ENCODE measurements around the gene DGKE. TPM values are rescaled to one million over a fixed set of nuclear protein-coding genes. Genes with fewer than 3 reads are reported as not detected.

DGKE gene
- total and polyA plus RNA-seq, 2 experiments from 2014 or later, result 1.2 to 5.5 TPM

- Histone ChIP-seq H3K4me2 (no peak overlapping the region), H3K9me3 (ENCODE audit: low read depth) (no peaks in the 10 kb centered on the region), H3K4me3 (no peak overlapping the region), H3K27ac (no peak overlapping the region), H3K79me2 (no peaks in the 10 kb centered on the region), H3K36me3 (replicated peaks; ENCODE audit: insufficient read depth, low read depth) (no peaks in the 10 kb centered on the region), H3K9me2 (replicated peaks; ENCODE audit: insufficient read depth) (no peaks in the 10 kb centered on the region), H4K20me1 (ENCODE audit: insufficient read depth, poor library complexity, severe bottlenecking) (no peaks in the 10 kb centered on the region), H3K4me1 (ENCODE audit: insufficient read depth) (peaks cover 11% of the 10 kb centered on the region), H3K27me3 (no peaks in the 10 kb centered on the region), H2AFZ (no peak overlapping the region)
- WGBS (ENCODE audit: low lambda C conversion rate, missing lambda C conversion rate), result 96% methylated on average over 7 of the region's 7 CpGs
- no peak for DNase-seq (ENCODE audit: low spot score)
- no peak for TF ChIP-seq EZH2phosphoT487 (IDR thresholded peaks at IDR 0.05; ENCODE audit: low read depth, severe bottlenecking, unreplicated experiment)
- TF ChIP-seq, protein P1, sequence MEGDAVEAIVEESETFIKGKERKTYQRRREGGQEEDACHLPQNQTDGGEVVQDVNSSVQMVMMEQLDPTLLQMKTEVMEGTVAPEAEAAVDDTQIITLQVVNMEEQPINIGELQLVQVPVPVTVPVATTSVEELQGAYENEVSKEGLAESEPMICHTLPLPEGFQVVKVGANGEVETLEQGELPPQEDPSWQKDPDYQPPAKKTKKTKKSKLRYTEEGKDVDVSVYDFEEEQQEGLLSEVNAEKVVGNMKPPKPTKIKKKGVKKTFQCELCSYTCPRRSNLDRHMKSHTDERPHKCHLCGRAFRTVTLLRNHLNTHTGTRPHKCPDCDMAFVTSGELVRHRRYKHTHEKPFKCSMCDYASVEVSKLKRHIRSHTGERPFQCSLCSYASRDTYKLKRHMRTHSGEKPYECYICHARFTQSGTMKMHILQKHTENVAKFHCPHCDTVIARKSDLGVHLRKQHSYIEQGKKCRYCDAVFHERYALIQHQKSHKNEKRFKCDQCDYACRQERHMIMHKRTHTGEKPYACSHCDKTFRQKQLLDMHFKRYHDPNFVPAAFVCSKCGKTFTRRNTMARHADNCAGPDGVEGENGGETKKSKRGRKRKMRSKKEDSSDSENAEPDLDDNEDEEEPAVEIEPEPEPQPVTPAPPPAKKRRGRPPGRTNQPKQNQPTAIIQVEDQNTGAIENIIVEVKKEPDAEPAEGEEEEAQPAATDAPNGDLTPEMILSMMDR (IDR thresholded peaks at IDR 0.05; ENCODE audit: poor library complexity), result no peak
- TF ChIP-seq EZH2 (IDR thresholded peaks at IDR 0.05; ENCODE audit: borderline replicate concordance), result no peak
Measured at GRCh38 chr17:56890906-56891674, 57.1 kb downstream of the DGKE start.

GRCh38 chr17:56891751-56892150, 57.8 kb downstream of the DGKE start:
- Histone ChIP-seq H4K20me1 (ENCODE audit: insufficient read depth, poor library complexity, severe bottlenecking) (no peaks in the 10 kb centered on the region), H3K9me3 (ENCODE audit: low read depth) (no peaks in the 10 kb centered on the region), H3K27me3 (no peaks in the 10 kb centered on the region), H3K4me3 (no peak overlapping the region), H3K9me2 (replicated peaks; ENCODE audit: insufficient read depth) (no peaks in the 10 kb centered on the region), H2AFZ (no peak overlapping the region), H3K27ac (no peak overlapping the region), H3K79me2 (no peaks in the 10 kb centered on the region), H3K36me3 (replicated peaks; ENCODE audit: insufficient read depth, low read depth) (no peaks in the 10 kb centered on the region), H3K4me1 (ENCODE audit: insufficient read depth) (peaks cover 4% of the 10 kb centered on the region), H3K4me2 (no peak overlapping the region)
- DNase-seq (ENCODE audit: low spot score), result no peak
- TF ChIP-seq EZH2 (IDR thresholded peaks at IDR 0.05; ENCODE audit: borderline replicate concordance) (no peak), EZH2phosphoT487 (IDR thresholded peaks at IDR 0.05; ENCODE audit: low read depth, severe bottlenecking, unreplicated experiment) (no peak)
- TF ChIP-seq, protein P1 (IDR thresholded peaks at IDR 0.05; ENCODE audit: poor library complexity), result no peak
- WGBS (ENCODE audit: low lambda C conversion rate, missing lambda C conversion rate), result 96% methylated on average over 16 of the region's 16 CpGs

DNA sequence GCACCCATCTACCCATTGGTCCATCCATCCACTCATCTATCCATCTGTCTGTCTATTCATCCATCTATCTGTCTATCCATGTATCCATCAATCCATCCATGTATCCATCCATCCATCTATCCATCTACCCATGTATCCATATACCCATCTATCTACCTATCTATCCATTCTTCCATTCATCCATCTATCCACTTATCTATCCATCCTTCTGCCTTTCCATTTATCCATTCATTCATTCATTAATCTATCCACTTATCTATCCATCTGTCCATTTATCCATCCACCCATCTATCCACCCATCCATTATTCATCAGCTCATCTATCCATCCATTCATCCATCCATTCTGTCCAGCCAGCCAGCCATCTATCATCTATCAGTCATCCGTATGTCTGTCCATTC, 58.4 kb downstream of the DGKE start:
- H3K79me2 ChIP-seq, result no peaks in the 10 kb centered on the region

More for the DNA sequence above, 58.4 kb downstream of the DGKE start:
- H3K4me2 ChIP-seq, result no peak overlapping the region
- no peak overlapping the region for H2AFZ ChIP-seq
- no peaks in the 10 kb centered on the region for H3K9me3 ChIP-seq (ENCODE audit: low read depth)
- H3K36me3 ChIP-seq (replicated peaks; ENCODE audit: insufficient read depth, low read depth), result no peaks in the 10 kb centered on the region
- H3K27me3 ChIP-seq, result no peaks in the 10 kb centered on the region
- TF ChIP-seq EZH2phosphoT487 (IDR thresholded peaks at IDR 0.05; ENCODE audit: low read depth, severe bottlenecking, unreplicated experiment) (no peak), EZH2 (IDR thresholded peaks at IDR 0.05; ENCODE audit: borderline replicate concordance) (no peak)
- TF ChIP-seq, protein P1 (IDR thresholded peaks at IDR 0.05; ENCODE audit: poor library complexity), result no peak
- no peaks in the 10 kb centered on the region for H3K4me1 ChIP-seq (ENCODE audit: insufficient read depth)
- H4K20me1 ChIP-seq (ENCODE audit: insufficient read depth, poor library complexity, severe bottlenecking), result no peaks in the 10 kb centered on the region
- no peak overlapping the region for H3K4me3 ChIP-seq
- DNase-seq (ENCODE audit: low spot score), result no peak
- no peak overlapping the region for H3K27ac ChIP-seq
- WGBS (ENCODE audit: low lambda C conversion rate, missing lambda C conversion rate), result 100% methylated on average over 1 of the region's 1 CpG
- H3K9me2 ChIP-seq (replicated peaks; ENCODE audit: insufficient read depth), result no peaks in the 10 kb centered on the region
